ENCODE data around the gene MEG3.

DNA sequence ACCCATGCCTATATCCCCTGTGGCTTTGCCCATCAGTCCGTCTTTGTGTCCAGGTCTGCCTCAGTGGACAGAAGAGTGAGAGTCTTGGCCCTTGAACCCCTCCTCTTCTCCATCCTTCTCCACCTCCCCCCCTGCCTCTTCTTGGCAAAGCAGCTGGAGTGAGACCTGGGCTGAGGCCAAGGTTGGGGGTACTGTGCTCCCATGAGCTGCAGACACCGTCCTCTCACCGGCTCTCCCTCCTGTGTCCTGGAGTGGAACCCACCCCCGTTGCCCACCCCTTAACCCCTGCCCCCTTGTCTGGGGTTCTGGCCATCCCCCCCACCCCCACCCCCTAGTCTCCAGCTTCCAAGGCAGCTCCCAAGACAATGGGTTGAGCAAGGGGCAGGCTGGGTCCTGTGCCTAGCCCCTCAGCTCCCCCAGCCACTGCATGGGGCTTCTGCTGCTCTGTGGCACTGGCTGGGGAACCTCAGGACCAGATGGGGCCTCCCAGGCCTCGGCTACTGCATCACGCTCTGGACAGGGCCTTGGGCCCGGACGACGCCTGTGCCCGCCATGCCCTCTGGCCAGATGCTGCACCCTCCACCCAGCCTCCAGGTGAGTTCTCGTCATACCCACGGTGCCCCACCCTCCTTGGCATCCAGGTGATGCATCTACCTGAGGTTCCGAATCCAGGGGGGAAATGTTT, 41.9 kb downstream of the MEG3 start:
- TF ChIP-seq FOXM1 (IDR thresholded peaks at IDR 0.05; ENCODE audit: borderline replicate concordance) = no peak
- no peak for TF ChIP-seq ARNT (IDR thresholded peaks at IDR 0.05)
- no peak for TF ChIP-seq TARDBP (IDR thresholded peaks at IDR 0.05)

Data from HEK293T (cell line).